Neural crest cell (in vitro differentiated cells): ENCODE data around the gene ZNF544. TPM values are rescaled to one million over a fixed set of nuclear protein-coding genes. Genes with fewer than 3 reads are reported as not detected.

Experiments used
- DNase-seq: peaks from one replicate; pipeline ENCODE4 v3.0.0; 2021; ENCODE audit warnings: low read depth, mixed read lengths, low spot score
- H3K27ac Mint-ChIP-seq: one replicate; pipeline ENCODE4 v1.8.0; 2021; ENCODE audit warnings: mild to moderate bottlenecking, mixed read lengths; ENCODE audit not compliant: unreplicated experiment
- H3K27me3 Mint-ChIP-seq: 2 replicates; pipeline ENCODE4 v1.8.0; 2021; ENCODE audit warnings: low read depth, mild to moderate bottlenecking, mixed read lengths
- H3K36me3 Mint-ChIP-seq: 2 replicates; pipeline ENCODE4 v1.8.0; 2021; ENCODE audit warnings: low read depth, mild to moderate bottlenecking, mixed read lengths
- H3K4me1 Mint-ChIP-seq: 2 replicates; pipeline ENCODE4 v1.8.0; 2021; ENCODE audit warnings: mixed read lengths
- H3K4me3 Mint-ChIP-seq: one replicate; pipeline ENCODE4 v1.8.0; 2021; ENCODE audit warnings: mild to moderate bottlenecking, mixed read lengths
- H3K9me3 Mint-ChIP-seq: 2 replicates; pipeline ENCODE4 v1.8.0; 2021; ENCODE audit warnings: mixed read lengths
- total RNA-seq: library from RNA; stranded (reverse); gene quantifications from 2 replicates; pipeline ENCODE4 v1.2.1, GENCODE V29; 2021
- TF ChIP-seq, protein P1 (sequence below): fragments of 200-600 bp; sonication (generic); conservative IDR thresholded peaks from 2 replicates; pipeline ENCODE4 v1.5.0; 2021; ENCODE audit warnings: antibody characterized with exemption, mild to moderate bottlenecking

Gene ZNF544
- total RNA-seq, 1 donor from 2014 or later = 47.4 TPM

DNA sequence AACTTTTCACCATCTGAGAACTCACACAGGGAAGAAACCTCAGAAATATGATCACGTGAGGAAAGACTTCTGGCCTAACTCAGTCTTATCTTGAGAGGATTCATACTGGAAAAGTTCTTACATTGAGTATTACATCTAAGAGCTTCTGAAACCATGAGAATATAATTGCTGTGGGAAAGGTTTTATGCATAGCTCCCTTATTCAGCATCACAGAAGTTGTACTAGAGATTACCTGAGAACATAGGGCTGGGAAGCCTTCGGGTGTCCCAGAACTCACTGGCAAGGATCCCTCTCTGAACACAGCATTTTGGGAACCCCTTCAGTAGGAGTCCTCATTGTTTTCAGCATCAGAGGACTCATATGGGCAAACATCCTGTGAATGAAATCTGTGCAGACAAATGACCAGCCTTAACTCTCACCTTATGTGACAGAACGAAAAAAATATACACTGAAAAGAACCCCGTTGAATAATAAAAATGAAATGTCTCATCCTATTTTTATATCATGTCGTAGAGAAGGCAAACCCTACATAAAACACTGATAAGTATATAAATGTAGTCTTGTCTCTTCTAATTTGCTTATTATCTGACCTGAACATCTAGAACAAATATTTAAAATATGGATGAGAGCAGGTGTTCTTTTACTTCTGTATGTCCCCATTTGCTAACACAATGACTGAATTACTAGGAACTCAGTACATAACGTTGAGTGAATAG lies 31.7 kb upstream of the ZNF544 start:
- DNase-seq = no peak
- TF ChIP-seq, protein P1, sequence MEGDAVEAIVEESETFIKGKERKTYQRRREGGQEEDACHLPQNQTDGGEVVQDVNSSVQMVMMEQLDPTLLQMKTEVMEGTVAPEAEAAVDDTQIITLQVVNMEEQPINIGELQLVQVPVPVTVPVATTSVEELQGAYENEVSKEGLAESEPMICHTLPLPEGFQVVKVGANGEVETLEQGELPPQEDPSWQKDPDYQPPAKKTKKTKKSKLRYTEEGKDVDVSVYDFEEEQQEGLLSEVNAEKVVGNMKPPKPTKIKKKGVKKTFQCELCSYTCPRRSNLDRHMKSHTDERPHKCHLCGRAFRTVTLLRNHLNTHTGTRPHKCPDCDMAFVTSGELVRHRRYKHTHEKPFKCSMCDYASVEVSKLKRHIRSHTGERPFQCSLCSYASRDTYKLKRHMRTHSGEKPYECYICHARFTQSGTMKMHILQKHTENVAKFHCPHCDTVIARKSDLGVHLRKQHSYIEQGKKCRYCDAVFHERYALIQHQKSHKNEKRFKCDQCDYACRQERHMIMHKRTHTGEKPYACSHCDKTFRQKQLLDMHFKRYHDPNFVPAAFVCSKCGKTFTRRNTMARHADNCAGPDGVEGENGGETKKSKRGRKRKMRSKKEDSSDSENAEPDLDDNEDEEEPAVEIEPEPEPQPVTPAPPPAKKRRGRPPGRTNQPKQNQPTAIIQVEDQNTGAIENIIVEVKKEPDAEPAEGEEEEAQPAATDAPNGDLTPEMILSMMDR = no peak
- H3K36me3 Mint-ChIP-seq = peaks cover 82% of the 10 kb centered on the region
- peak overlapping the region; percentile 42 for H3K4me3 Mint-ChIP-seq
- H3K27ac Mint-ChIP-seq = no peak overlapping the region
- H3K9me3 Mint-ChIP-seq = peaks cover 42% of the 10 kb centered on the region
- no peaks in the 10 kb centered on the region for H3K4me1 Mint-ChIP-seq
- H3K27me3 Mint-ChIP-seq = peaks cover 2% of the 10 kb centered on the region

- DNase-seq = no peak
- Mint-ChIP-seq H3K36me3 (peaks cover 86% of the 10 kb centered on the region), H3K4me1 (no peaks in the 10 kb centered on the region), H3K27me3 (peaks cover 2% of the 10 kb centered on the region), H3K9me3 (peaks cover 50% of the 10 kb centered on the region), H3K27ac (no peak overlapping the region), H3K4me3 (no peak overlapping the region)
- TF ChIP-seq, protein P1 = no peak
Measured at GRCh38 chr19:58203814-58204475, 24.8 kb upstream of the ZNF544 start.

DNA sequence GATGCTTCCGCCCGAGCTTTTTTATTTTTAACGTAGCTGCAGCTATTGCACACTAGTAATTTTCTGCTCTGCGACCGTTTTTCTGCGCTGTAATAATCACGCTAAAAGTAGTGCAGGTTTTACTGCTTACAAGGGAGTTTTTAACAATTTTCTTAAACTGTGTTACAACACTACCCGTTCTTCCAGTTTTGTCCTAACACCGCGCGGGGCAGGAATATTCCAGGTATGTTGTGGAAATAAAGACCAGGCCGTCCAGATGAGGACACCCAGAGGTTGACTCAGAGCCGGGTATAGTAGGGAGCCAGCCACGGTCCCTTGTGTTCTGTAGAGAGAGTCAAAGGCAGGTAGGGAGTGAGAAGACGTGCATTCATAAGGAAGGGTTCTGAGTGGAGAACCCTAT lies 24.1 kb upstream of the ZNF544 start:
- no peak for DNase-seq
- Mint-ChIP-seq H3K36me3 (peaks cover 89% of the 10 kb centered on the region), H3K27ac (no peak overlapping the region), H3K27me3 (peaks cover 2% of the 10 kb centered on the region), H3K4me3 (no peak overlapping the region), H3K4me1 (no peaks in the 10 kb centered on the region), H3K9me3 (peaks cover 54% of the 10 kb centered on the region)
- TF ChIP-seq, protein P1 = no peak

DNA sequence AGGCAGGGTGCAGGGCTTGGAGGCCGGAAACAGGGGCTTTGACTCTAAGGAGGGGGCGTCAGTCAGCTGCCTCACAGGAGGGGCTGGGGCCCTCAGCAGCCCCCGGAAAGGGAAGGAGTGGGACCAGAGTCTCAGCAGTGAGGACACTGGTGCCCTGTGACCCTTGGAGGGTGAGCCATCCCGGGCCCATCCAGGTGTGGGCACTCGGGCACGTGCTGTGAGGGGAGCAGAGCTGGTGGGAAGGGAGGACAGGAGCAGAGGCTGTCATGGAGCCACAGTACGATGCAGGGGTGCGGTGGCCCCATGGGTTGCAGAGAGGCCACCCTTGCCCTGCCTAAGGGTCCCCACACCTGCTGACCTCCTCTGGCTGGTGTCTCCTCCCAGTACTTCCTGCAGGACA lies 19.1 kb upstream of the ZNF544 start:
- Mint-ChIP-seq H3K9me3 (peaks cover 54% of the 10 kb centered on the region), H3K36me3 (peaks cover 98% of the 10 kb centered on the region), H3K4me3 (no peak overlapping the region), H3K4me1 (no peaks in the 10 kb centered on the region), H3K27me3 (no peaks in the 10 kb centered on the region), H3K27ac (no peak overlapping the region)
- DNase-seq = no peak
- TF ChIP-seq, protein P1 = no peak

- Mint-ChIP-seq H3K27ac (no peak overlapping the region), H3K4me3 (no peak overlapping the region), H3K36me3 (peaks cover 88% of the 10 kb centered on the region), H3K27me3 (no peaks in the 10 kb centered on the region), H3K9me3 (peaks cover 44% of the 10 kb centered on the region), H3K4me1 (no peaks in the 10 kb centered on the region)
- DNase-seq = no peak
- TF ChIP-seq, protein P1 = no peak
Measured at GRCh38 chr19:58212336-58213074, 16.2 kb upstream of the ZNF544 start.
